GM21367 (cell line): ENCODE data around the gene FOXF1.

ENCODE experiments used
- ATAC-seq: cut with Tn5 transposase; IDR thresholded peaks from one replicate; pipeline ENCODE4 v1.9.1; 2021; ENCODE audit not compliant: unreplicated experiment

Gene FOXF1

GRCh38 chr16:86515777-86516622, 5.7 kb downstream of the FOXF1 start:
- ATAC-seq, result no peak

- no peak for ATAC-seq
Observed at GRCh38 chr16:86516623-86517003, 6.3 kb downstream of the FOXF1 start.

GRCh38 chr16:86517033-86517432, 6.7 kb downstream of the FOXF1 start:
- no peak for ATAC-seq

- ATAC-seq, result no peak
Observed at GRCh38 chr16:86517652-86518258, 7.4 kb downstream of the FOXF1 start.

- no peak for ATAC-seq
Observed at GRCh38 chr16:86519007-86519648, 8.8 kb downstream of the FOXF1 start.

GRCh38 chr16:86519649-86520316, 9.5 kb downstream of the FOXF1 start:
- ATAC-seq, result no peak

- no peak for ATAC-seq
Observed at GRCh38 chr16:86520317-86521210, 10.2 kb downstream of the FOXF1 start.

- ATAC-seq, result no peak
Observed at GRCh38 chr16:86521236-86522197, 11.2 kb downstream of the FOXF1 start.

- no peak for ATAC-seq
Observed at GRCh38 chr16:86522634-86523033, 12.3 kb downstream of the FOXF1 start.

- ATAC-seq, result no peak
Observed at GRCh38 chr16:86523166-86523740, 12.9 kb downstream of the FOXF1 start.

- no peak for ATAC-seq
Observed at GRCh38 chr16:86524029-86524428, 13.7 kb downstream of the FOXF1 start.

- ATAC-seq, result no peak
Observed at GRCh38 chr16:86525696-86526095, 15.4 kb downstream of the FOXF1 start.

- no peak for ATAC-seq
Observed at GRCh38 chr16:86527366-86527765, 17.0 kb downstream of the FOXF1 start.

GRCh38 chr16:86528061-86528929, 18.0 kb downstream of the FOXF1 start:
- ATAC-seq, result no peak

GRCh38 chr16:86529160-86529559, 18.8 kb downstream of the FOXF1 start:
- no peak for ATAC-seq

- no peak for ATAC-seq
Observed at GRCh38 chr16:86530251-86531190, 20.2 kb downstream of the FOXF1 start.

GRCh38 chr16:86531191-86531545, 20.8 kb downstream of the FOXF1 start:
- ATAC-seq, result no peak
